Measurements from ENCODE around the gene BHLHE40. TPM values are rescaled to one million over a fixed set of nuclear protein-coding genes. Genes with fewer than 3 reads are reported as not detected.

The BHLHE40 gene
- total RNA-seq, 1 donor from 2014 or later = 33.9 TPM

- no peaks in the 10 kb centered on the region for H3K4me1 ChIP-seq
- no peak for TF ChIP-seq CTCF (IDR thresholded peaks at IDR 0.05; ENCODE audit: borderline replicate concordance)
- H3K9me3 ChIP-seq (replicated peaks) = no peaks in the 10 kb centered on the region
- no peak overlapping the region for H3K27ac ChIP-seq (replicated peaks)
- intact Hi-C loops (cut with micrococcal nuclease) = no loop called here
- no peaks in the 10 kb centered on the region for H3K27me3 ChIP-seq (ENCODE audit: low read depth)
- H3K36me3 ChIP-seq = no peaks in the 10 kb centered on the region
- no peak for DNase-seq
- H3K4me3 ChIP-seq = no peak overlapping the region
Measured at GRCh38 chr3:5004319-5005152, 25.3 kb downstream of the BHLHE40 start.

GRCh38 chr3:5005367-5005766, 26.1 kb downstream of the BHLHE40 start:
- Histone ChIP-seq H3K4me1 (no peaks in the 10 kb centered on the region), H3K4me3 (no peak overlapping the region), H3K9me3 (replicated peaks) (no peaks in the 10 kb centered on the region), H3K27ac (replicated peaks) (no peak overlapping the region), H3K36me3 (no peaks in the 10 kb centered on the region), H3K27me3 (ENCODE audit: low read depth) (no peaks in the 10 kb centered on the region)
- no peak for TF ChIP-seq CTCF (IDR thresholded peaks at IDR 0.05; ENCODE audit: borderline replicate concordance)
- no peak for DNase-seq
- intact Hi-C loops (cut with micrococcal nuclease) = no loop called here

DNA sequence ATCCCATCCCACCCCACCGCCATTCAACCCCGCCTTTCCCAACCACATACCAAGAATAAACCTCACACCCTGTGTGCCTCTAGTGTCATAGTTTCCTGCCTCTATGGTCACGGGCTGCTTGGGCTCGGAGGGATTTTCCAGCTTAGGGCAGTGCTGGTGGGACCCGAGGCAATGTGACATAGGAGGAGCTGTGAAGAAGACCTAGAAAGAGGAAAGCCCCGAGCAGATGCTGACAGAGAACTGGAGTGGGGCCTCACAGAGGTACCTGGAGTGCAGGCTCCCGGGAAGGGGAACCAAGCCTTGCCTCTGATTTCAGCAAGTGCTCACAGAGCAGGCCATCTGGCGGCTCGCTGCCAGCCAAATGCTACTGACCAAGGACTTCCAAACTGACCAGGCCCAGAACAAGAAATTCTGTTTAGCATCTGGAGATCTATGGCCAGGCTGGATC, 27.5 kb downstream of the BHLHE40 start:
- peaks cover 7% of the 10 kb centered on the region for H3K4me1 ChIP-seq
- H3K4me3 ChIP-seq = no peak overlapping the region
- DNase-seq = no peak
- no peak for TF ChIP-seq CTCF (IDR thresholded peaks at IDR 0.05; ENCODE audit: borderline replicate concordance)
- H3K9me3 ChIP-seq (replicated peaks) = no peaks in the 10 kb centered on the region
- intact Hi-C loops (cut with micrococcal nuclease) = no loop called here
- no peaks in the 10 kb centered on the region for H3K36me3 ChIP-seq
- no peaks in the 10 kb centered on the region for H3K27me3 ChIP-seq (ENCODE audit: low read depth)
- H3K27ac ChIP-seq (replicated peaks) = no peak overlapping the region

DNA sequence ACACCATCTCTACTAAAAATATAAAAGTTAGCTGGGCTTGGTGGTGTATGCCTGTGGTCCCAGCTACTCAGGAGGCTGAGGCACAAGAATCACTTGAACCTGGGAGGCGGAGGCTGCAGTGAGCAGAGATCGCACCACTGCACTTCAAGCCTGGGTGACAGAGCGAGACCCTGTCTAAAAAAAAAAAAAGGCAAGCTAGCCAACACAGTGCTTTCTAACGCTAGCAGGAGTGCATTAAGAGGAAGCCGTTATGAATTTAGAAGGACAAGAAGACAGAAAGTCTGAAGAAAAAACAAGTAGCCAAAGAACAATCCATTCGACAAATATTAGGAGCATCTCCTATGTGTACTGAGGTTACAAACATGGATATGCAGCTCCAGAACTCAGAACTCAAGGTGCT, 28.6 kb downstream of the BHLHE40 start:
- no peaks in the 10 kb centered on the region for H3K27me3 ChIP-seq (ENCODE audit: low read depth)
- H3K4me1 ChIP-seq = peaks cover 14% of the 10 kb centered on the region
- intact Hi-C loops (cut with micrococcal nuclease) = no loop called here
- DNase-seq = no peak
- H3K36me3 ChIP-seq = no peaks in the 10 kb centered on the region
- no peak overlapping the region for H3K4me3 ChIP-seq
- no peak overlapping the region for H3K27ac ChIP-seq (replicated peaks)
- TF ChIP-seq CTCF (IDR thresholded peaks at IDR 0.05; ENCODE audit: borderline replicate concordance) = no peak
- H3K9me3 ChIP-seq (replicated peaks) = no peaks in the 10 kb centered on the region

GRCh38 chr3:5009506-5010109, 30.4 kb downstream of the BHLHE40 start:
- TF ChIP-seq CTCF (IDR thresholded peaks at IDR 0.05; ENCODE audit: borderline replicate concordance) = no peak
- intact Hi-C loops (cut with micrococcal nuclease) = no loop called here
- H3K27me3 ChIP-seq (ENCODE audit: low read depth) = no peaks in the 10 kb centered on the region
- no peak overlapping the region for H3K27ac ChIP-seq (replicated peaks)
- H3K36me3 ChIP-seq = no peaks in the 10 kb centered on the region
- no peaks in the 10 kb centered on the region for H3K9me3 ChIP-seq (replicated peaks)
- no peak for DNase-seq
- peaks cover 22% of the 10 kb centered on the region for H3K4me1 ChIP-seq
- no peak overlapping the region for H3K4me3 ChIP-seq
